AG08396 (cell line): Measurements from ENCODE around the gene PTPRJ.
"Not testable (repeated sequence)": the region's sequence is repeated elsewhere in the genome, so short reads cannot be mapped to it uniquely, and the experiment has no call there.

Source experiments
- DNase-seq: peaks from one replicate; pipeline ENCODE4 v3.0.0; 2012; ENCODE audit warnings: low spot score, mixed read lengths

The PTPRJ gene

DNA sequence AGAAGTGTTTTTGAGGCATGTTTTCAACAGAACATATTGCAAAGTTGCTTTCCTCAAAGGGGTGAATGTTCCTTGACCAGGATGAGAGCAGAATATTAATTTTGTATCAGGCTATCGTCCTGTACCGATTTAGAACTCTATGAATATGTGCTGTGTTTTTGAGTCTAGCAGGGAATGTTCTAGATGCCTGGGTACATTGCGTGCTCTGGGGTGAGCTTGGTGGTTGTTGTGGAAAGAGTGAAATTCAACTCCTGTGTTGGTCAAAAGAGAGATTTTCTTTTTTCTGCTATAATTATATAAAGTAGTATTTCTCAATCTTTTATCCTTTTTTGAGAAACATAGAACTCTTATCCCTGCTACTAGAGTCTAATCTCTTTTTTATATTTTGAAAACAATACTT, 185.1 kb downstream of the PTPRJ start:
- no peak for DNase-seq

DNA sequence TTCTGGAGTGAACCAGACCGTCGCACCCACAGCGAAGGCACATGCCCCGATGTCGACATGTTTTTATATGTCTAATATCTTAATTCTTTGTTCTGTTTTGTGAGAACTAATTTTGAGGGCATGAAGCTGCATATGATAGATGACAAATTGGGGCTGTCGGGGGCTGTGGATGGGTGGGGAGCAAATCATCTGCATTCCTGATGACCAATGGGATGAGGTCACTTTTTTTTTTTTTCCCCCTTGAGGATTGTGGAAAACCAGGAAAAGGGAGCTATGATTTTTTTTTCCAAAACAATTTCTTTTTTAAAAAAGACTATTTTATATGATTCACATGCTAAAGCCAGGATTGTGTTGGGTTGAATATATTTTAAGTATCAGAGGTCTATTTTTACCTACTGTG, 187.0 kb downstream of the PTPRJ start:
- no peak for DNase-seq

DNA sequence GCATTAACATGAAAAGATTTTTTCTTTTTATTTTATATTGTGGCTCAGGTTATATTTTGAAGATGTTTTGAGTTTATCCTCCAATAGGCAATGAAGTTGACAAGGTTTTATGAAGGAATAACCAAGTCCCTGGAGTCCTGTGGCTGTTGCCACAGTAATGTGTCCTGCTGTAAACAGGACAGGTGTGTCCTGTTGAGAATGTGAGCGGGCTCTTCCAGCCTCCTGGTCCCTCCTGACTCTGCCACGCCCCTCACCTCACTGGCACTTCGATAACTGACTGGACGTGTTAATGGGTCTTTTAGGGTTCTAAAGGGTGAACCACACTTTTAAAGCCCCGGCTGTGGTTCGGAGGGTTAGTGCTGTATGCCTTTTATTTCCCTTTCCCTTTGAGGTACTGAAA, 188.5 kb downstream of the PTPRJ start:
- no peak for DNase-seq

DNA sequence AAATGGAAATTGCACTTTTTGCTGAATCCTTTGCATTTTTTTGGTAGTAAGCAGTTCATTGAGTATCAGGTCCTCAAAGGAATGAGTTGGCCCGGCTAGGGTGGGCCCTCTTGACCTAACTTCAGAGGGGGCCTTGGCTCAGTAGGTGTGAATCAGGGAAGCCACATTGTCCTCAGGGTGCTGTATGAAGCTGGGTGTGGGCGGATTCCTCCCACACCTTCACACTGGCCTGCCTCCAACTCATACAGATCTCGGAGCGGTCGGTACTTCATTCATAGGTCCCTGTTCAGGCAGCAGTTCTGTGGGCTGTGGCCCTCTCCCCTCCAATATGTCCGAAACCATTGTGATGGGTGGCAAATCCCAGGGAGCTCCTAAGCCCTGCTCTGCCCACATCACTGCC, 188.9 kb downstream of the PTPRJ start:
- no peak for DNase-seq

DNA sequence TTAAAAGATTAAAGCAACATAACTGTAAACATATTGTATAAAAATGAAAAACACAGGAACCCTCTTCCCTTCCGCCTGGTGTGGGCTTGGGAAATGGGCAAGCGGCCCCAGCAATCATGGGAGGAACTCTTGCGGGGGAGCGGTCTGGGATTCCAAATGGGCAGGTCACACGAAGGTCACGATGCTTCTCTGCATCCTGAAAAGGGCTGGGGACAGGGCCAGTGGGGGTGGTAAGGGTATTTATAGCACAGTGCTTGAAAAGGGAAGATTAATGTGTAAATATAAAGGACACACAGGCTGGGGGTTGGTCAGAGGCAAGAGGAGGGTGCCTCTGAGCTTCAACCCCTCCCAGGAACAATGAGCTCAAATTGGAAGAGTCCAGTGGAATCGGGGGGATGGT, 189.4 kb downstream of the PTPRJ start:
- peak; percentile 14 for DNase-seq

DNA sequence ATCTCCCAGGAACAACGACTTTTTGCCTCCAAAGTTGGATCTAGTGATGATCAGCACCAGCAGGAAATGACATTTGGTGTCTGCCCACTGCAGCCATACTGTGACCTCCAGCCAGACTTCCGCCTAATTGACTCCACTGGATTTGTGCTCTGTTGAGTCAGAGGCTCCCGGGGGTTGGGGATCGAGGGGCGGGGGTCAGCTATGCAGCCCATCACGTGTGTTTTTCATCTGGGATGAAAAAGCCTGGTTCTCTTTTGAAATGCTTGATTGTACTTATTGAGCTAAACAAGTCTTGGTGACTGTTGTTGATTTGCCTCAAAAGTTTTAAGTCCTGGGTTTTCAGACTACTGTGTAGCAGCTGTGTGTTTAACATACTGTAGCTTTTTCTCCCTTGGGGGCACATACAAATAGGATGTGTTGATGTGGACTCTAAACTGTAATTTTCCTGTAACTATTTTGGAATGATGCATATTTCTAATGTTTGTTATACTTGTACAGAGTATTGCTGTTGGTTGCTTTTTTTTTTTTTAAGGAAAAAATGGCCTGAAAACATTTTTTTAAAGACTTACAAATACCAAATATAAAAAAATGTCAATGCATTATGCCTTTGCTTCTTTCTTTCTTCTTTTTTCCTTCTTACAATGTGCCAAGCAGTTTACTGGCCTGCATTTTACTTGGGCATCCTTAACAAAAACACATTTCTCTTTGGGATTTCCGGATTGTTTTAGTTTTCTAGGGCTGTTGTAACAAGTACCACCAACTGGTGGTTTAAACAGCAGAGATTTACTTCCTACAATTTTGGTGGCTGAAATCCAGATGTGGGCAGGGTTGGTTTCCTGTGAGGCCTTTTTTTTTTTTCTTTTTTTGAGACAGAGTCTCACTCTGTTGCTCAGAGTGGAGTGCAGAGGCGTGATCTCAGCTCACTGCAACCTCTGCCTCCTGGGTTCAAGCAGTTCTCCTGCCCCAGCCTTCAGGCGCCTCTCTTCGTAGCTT, 190.2 kb downstream of the PTPRJ start:
- DNase-seq = peak; percentile 21

DNA sequence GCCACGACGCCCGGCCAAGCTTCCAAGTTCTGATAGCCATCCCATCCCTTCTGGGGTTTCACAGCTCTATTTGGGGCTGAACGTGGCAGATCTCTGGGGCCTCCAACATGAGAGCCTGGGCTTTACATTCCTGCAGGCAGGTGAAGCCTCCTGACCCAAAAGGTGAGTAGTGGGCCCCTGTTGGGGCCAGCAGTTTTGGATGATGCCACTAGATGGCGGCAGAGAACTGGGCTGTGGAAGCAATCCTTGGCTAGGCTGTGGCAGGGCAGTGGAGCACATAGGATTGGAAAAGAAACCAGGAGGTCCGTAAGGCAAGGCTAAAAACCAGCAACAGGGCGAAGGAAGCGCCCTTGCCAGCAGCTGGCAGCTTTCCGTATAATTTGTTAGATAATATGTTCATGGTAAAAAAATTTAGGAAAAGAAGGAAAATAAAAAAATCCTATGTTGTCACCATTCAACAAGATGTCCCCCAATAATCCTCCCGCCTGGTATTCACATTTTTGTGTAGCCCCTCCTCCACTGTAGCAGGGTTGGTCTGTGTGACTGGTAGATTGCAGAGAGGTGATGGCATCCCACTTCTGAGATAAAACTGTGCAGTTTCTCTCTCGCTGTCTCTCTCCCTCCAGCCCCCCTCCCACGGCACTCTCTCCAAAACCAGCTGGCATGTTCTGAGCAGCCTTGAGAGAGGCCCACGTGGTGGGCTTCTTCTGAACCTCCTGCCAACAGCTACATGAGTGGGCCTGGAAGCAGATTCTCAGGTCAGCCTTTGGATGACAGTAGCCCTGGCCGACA, 192.7 kb downstream of the PTPRJ start:
- peak; percentile 77 for DNase-seq

DNA sequence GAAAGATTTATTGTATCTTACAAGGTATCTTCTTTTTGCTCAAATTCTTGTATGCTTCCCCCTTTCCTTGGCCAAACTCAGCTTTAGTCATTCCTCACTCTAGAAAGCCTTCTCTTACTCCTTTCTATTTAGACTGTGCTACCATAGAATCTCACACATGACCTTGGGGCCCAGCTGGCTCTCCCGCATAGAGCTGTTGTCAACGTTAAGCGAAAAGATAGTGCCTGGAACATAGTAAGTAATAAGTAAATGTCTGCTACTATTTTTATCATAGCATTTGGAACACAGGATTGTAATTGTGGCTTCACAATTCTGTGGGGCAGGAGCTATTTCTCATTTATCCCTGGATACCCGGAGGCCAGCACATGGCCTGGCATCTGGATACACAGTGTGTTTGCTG, 197.3 kb downstream of the PTPRJ start:
- no peak for DNase-seq

DNA sequence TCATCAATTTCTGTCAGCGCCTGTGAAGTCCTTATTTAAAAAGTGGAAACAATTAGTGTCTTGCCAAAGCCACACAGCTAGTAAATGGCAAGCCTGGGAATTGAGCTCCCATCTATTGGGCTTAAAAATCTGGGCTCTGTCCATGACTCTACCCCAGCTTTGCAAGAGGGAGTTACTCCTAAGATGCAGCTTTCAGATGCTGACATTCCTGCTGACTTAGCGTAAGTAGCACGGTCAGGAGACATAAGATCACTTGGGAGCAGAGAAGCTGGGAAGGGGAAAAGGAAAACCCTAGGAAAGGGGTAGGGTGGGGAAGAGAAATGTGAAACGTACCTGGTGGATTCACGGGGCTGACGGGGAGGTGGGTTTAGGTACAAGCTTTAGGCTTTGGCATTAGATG, 200.3 kb downstream of the PTPRJ start:
- no peak for DNase-seq

DNA sequence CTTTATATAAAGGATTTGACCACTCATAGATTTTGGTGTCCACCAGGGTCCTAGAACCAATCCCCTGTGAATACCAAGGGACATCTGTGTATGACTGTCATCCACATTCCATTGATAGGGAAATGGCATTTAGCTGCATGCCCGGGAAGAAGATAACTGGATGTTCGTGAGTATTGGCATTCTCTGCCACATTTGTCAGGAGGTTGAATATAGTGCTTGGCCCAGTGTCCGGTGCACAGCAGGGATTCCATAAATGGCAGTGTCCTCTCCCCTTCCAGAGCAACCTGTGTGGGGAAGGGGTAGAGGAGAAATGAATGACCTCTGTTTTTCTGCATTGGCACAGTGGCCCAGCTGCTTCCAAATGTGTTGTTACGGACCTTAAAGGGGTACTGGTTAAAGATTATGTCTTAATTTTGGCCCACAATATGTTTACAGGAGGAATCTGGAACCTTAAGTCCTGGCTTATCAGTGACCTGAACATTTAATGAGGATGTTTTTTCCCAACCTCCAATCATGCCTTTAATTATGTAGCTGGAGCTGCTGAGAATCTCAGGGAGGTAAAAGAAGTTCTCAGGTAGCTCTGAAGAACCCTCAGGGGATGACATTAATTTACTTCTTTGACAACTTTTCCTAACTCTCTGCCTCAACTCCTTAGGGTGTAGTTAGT, 202.6 kb downstream of the PTPRJ start:
- no peak for DNase-seq

DNA sequence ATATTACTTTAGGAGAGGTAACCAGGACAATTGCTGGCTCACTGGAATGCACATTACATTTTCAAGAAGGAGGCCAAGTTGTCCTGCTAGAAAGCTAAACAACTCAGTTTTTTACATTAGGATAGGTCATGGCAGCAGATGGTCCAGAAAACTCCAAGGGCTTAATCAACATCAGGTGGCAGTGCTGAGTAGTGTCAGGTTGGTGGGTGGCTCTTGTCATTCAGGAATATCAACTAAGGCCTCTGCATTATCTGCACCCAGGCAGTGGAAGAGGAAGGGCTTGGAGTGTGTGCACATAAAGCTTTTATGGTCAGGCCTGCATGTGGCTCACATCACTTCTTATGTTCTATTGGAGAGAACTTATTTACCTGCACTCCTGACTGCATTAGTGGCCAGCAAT, 204.1 kb downstream of the PTPRJ start:
- DNase-seq = no peak

DNA sequence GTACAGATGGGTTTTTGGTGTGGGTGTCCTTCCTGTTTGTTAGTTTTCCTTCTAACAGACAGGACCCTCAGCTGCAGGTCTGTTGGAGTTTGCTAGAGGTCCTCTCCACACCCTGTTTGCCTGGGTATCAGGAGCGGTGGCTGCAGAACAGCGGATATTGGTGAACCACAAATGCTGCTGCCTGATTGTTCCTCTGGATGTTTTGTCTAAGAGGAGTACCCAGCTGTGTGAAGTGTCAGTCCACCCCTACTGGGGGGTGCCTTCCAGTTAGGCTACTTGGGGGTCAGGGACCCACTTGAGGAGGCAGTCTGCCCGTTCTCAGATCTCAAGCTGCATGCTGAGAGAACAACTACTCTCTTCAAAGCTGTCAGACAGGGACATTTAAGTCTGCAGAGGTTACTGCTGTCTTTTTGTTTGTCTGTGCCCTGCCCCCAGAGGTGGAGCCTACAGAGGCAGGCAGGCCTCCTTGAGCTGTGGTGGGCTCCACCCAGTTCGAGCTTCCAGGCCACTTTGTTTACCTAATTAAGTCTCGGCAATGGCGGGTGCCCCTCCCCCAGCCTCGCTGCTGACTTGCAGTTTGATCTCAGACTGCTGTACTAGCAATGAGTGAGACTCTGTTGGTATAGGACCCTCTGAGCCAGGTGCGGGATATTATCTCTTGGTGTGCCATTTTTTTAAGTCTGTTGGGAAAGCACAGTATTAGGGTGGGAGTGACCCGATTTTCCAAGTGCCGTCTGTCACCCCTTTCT, 210.7 kb downstream of the PTPRJ start:
- not testable (repeated sequence) for DNase-seq

DNA sequence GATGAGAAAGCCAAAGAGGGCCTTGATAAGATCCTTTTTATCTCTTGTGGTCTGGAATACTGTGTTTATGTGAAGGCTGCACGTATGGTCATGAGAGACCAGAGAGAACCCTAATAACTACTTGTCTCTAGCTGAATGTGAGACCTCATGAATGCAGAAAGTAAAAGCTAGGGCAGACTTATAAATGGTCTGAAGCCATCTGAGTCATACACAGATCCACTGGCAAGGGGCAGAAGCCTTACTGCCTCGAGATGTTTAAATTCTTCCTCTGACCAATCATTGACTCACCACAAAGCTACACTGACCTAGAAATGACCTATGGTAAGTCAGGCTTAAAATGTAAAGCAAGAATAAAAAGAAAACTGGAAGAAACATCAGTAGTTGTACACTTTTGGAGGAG, 213.5 kb downstream of the PTPRJ start:
- peak; percentile 59 for DNase-seq

DNA sequence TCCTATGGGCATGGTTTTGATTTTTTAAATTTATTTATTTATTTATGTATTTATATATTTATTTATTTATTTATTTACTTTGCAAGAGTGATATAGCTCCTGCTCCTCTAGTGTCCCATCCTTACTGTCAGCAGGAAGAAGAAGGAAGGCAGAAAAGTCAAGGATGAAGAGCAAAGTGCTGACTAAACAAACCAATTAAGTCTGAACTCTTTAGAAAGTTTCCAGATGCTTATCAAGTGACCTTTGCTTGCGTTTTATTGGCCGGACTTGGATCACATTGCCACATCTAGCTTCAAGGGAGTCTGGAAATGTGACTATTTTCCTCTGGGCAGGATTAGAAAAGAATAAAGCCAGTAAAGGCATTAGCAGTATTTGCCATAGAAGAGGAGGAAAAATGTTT, 227.5 kb downstream of the PTPRJ start:
- no peak for DNase-seq

DNA sequence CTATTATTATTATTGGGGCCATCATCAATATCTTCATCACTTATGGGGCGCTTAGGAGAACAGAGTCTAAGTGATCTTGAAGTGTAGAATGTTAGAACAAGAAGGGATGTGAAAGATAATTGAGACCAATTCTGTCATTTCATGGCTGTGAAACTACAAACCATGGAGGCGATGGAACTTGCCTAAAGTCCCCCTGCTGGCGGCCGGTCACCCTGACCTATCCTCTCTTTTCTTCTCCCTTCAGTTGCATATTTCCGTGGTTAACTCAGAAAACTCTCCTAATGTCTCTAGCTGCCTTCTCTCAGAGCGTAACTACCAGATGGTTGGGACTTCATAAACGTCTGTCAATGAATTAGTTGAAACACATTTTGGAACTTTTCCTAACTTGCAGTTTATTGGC, 229.7 kb downstream of the PTPRJ start:
- peak; percentile 33 for DNase-seq

DNA sequence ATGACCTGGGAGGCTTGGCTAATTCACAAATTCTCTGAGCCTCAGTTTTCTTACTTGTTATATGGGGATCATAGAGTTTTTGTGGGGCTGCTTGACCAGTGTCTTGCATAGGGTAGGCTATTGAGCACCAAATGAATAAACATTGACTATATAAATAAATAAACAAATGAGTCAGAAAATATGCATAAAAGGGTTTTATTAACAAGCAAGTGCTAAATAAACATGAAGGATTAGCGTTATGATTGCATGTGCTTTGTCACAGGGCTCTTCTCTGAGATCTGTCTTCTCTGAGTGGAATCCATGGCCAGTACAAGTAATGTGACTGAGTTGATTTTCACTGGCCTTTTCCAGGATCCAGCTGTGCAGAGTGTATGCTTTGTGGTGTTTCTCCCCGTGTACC, 236.2 kb downstream of the PTPRJ start, which contains the start of gene OR4B1:
OR4B1 (plus strand) TSS at position 301 of the 400 bp plus-strand sequence; CDS start at position 301, 0 bp downstream.
- DNase-seq = no peak
